Activated CD8-positive, alpha-beta memory T cell treated with anti-CD3 and anti-CD28 coated beads, Interleukin-2, amount 50 U/mL, for 1 hour (primary cell): Measurements from ENCODE around the gene NAP1L5.

Source experiments
- DNase-seq: peaks from one replicate; pipeline ENCODE4 v3.0.0-alpha.2; 2020; ENCODE audit errors: extremely low read depth

Gene NAP1L5

DNA sequence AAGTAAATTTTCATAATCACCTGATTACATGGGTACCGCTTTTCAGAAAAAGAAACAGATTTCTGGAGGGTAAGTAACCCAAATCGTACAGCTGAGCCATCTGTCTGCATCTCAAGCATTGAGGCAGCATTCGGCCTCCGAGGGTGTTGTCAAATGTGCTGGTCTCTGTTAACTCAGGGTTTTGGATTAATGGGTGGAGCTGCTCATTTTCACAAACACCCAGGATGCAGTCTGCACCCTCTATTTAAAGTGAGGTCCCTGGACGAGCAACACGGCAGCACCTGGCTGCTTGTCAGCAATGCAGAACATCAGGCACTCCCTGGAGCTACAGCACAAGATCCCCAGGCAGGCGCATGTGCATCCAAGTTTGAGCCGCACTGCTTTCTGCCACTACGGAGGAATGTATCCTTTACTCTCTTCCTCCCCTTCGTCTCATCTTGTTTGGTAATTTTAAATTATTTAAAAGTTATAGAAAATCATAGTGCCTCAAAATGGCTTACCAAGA lies 24.7 kb upstream of the NAP1L5 start:
- no peak for DNase-seq

DNA sequence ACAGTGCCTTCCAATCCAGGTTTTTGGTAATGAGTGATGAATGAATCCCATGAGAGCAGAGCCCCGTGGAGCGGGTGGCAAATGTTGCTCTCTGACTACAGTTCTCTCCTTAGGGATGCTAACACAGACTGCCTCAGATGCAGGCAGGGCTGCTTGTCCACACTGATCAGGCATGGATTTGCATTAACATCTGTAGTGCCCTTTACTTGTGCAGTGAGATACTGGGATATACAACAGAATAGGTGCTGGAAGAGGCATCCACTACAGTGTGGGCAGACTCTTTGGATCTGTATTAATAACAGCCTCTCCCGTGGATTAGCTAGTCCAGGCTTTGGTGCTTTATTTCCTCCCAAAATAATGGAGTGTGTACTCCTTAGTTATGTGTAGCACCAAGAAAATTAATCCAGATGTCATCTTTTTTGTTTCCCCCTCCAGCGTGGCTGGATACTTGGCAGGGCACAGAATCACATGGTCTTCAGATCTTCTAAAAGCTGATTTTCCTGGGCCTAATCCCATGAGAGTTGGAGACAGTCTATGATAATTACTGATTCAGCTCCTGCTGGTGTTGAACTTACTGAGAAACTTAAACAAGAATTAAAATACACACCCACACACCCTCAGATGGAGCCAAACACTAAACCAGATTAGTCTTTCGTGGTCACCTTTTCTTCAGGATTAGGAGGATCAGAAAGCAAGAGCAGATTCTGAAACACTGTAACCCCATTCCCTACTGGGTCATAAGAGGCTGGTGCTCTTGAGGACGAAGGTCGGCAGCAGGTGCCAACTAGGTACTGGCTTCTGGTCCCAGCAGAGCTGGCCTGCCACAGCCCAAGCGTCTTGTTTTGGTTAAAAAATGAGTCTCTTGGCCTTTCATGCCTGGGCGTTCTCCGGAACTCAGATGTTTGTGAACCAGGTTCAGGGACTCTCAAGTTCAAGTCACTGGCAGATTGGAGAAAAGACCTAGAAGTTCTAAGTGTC lies 23.1 kb upstream of the NAP1L5 start:
- no peak for DNase-seq

DNA sequence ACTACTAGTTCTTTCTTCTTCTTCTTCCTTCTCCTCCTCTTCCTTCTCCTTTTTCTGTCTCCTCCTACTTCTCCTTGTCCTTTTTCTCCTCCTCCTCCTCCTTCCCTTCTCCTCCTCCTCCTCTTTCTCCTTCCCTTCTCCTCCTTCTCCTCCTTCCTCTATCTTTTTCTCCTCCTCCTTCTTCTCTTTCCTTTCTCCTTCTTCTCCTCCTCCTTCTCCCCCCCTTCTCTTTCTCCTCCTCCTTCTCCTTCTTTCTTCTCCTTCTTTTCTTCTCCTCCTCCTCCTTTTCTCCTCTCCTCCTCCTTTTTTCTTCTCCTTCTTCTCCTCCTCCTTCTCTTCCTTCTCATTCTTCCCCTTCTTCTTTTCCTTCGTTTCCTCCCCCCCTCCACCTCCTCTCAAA lies 21.8 kb upstream of the NAP1L5 start:
- no peak for DNase-seq

DNA sequence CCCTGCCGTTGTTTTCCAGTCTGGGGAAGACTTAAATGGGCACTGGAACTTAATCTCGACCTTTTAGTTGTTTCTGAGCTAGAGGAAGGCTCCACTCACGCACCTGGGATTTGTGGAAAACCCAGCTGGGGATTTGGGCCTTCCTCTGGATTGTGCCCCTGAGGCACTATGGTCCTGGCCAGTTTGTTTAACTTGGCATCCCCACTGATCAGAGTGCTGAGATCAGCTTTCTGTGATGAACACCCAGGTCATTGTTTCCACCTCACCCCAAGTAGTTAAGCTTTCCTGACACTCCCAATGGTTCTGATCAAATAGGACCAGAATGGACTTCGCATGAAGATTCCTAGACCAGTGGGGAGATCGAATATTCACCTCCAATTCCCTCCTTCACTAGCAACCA lies 20.5 kb upstream of the NAP1L5 start:
- DNase-seq, result no peak

DNA sequence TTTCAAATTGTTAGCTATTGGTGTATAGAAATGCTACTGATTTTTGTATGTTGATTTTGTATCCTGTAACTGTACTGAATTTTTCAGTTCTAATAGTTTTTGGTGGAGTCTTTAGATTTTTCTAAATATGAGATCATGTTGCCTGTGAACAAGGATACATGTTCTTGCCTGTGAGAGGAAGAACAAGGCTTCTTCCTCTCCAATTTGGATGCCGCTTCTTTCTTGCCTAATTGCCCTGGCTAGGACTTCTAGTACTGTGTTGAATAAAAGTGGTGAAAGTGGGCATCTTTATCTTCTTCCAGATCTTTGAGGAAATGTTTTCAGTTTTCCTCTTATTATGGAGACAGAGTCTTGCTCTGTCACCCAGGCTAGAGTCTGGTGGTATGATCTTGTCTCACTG lies 16.2 kb upstream of the NAP1L5 start:
- no peak for DNase-seq

DNA sequence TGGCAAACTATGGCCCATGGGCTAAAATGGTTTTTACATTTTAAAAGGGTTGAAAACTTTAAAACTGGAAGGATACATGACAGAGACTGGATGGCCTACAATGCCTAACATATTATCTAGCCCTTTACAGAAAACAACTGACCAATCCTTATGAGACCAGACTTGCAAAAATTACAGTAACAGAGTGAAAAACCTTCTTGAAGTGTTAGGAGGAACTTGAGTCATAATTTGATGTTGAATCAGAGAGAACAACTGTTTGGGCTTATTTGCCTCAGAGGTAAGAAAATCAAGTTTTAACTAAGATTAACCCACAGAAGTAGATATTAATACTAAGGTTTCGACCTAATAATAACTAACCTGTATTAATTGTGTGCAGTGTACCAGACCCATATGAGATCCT lies 12.4 kb upstream of the NAP1L5 start:
- no peak for DNase-seq

DNA sequence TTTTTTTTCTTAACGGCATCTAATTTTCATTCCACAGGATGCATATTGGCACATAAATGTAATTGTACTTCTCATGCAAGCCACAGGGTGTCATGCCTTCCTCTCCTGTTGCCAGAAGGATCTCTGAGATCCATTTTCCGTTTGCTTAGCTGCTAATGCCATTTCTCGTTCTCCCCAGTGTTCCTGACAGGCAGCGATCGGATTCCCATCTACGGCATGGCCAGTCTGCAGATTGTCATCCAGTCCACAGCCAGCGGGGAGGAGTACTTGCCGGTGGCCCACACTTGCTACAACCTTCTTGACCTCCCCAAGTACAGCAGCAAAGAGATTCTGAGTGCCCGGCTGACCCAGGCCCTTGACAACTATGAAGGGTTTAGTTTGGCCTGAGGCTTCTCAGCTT lies 8.9 kb upstream of the NAP1L5 start:
- DNase-seq, result no peak

DNA sequence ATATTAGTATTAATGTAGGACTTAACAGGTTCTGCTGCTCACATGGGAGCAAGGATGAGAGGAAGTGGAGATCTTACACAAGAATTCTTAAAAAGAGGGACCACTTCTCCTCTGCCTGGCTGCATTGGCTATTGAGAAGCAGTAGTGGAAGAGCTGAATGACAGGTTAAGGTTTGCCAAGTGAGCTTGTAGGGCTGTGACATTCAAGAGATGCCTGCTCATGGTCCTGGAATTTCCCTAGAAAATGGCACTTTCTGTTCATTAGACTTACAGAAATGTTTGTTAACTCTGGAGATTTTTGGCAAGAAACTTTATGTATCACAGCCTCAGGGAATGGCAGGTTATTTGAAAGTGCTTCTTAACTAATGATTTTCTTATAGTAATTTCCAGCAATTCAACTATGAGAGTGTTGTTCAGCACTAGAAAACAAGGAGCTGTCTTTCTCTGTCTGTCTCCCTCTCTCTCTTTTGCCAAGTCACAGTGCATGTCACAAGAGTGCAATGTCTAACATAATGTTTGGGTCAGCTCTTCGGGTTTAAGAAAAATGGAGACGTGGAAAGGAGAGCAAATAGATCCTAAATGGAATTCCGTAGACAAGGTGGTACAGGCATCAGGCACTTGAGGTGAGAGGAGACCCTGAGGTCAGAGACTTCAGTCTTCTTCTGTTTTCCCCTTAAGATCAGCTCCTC lies 8.3 kb upstream of the NAP1L5 start:
- no peak for DNase-seq

DNA sequence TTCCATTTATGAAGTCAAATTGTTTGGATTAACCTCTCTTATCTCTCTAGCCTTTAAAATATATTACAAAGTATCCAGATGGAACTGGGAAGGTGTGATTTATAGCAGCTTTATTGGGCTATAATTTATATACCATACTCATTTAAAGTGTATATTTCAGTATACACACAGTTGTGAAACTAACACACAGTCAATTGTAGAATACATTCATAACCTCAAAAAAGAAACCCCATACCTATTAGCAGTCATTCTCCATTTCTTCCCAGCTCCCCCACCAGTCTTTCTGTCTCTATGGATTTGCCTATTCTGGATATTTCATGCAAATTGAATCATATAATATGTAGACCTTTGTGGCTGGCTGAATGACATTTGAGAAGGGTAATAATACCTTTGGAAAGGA lies 7.6 kb upstream of the NAP1L5 start:
- DNase-seq, result no peak

DNA sequence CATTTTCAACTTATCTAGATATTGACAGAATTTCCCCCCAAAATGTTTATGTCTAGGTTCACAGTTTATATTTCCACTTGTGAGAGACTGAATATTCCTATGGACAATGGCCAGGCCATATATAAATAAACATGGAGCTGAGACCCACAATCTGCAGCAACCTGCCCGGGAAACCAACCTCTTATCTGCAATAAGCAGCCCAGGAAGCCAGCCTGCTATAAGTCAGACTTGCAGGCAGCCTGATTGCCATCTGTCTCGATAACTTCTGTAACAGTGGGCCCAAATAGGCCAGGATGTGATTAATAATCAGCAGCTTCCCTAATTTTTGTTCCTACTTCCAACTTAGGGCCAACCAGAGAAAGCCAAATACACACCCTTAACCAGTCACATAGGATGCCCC lies 5.2 kb upstream of the NAP1L5 start:
- no peak for DNase-seq

DNA sequence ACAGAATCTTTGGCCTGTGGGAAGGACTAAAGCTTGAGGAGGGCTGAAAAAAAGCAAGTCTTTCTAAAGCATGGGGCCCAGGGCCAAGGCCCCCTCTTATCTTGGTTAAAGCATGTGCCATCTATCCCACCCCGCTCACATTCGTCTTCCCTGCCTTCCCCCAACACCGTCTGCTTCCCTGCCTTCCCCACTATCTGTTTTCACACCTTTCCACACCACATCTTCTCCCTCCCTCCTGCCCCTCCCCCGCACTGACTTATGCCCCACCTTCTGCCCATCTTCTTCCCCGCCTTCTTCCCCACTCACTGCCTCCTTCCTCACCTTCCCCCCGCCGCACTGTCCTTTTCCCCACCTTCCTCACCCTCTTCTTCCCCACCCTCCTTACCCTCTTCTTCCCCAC lies 890 bp upstream of the NAP1L5 start:
- DNase-seq, result no peak

DNA sequence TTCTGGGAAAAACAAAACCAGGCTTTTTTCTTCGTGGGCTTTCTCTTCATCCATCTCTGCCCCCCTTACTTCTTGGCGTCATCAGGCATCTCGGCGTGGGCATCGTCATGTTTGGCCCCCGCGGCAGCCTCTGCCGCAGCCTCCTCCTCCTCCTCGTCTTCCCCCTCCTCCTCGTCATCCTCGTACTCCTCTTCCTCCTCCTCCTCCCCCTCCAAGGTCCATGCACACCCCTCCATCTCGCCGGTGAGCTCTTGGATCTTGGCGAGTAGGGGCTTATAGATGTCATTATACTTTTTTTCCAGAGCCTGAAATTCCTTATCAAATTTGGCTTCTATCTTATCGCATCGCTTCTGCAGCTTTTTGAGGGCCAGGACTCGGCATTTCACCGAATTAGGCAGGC lies 488 bp downstream of the NAP1L5 start:
- DNase-seq, result no peak

DNA sequence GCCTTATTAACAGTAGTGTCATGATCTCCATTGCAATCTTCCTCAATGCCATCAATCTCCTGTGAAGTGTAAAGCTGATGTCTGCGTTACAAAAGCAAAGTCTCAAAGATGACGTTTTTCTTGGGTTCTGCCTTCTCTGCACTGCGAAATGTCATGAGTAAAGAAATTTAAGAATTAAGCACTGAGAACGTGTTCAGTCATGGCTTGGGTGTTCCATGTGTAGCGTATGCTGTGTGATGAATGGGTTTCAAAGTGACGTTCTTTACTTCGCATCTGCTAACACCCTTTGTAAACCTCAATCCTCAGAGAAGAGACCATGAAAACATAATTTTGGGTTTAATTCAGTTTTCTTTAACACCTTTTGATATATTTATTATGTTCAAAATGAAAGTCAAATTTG lies 999 bp downstream of the NAP1L5 start:
- DNase-seq, result no peak

DNA sequence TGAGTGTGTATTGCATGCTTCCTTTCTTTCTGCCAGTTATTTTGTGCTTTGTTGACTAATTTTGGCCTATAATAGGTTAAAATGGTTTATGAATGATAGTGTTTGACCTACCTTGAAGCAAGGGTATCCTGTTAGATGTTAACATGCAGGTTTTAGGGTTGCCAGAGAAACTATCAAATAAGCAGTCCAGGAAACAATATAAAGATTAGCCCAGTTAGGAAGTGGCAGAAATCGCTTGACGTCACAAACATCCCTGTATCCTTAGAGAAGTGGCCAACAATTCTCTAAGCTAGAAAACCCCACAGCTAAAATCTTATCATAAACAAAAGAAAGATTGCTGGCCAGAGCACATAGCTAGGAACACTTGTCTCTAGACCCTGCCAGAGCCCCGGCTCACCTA lies 3.8 kb downstream of the NAP1L5 start:
- DNase-seq, result no peak

DNA sequence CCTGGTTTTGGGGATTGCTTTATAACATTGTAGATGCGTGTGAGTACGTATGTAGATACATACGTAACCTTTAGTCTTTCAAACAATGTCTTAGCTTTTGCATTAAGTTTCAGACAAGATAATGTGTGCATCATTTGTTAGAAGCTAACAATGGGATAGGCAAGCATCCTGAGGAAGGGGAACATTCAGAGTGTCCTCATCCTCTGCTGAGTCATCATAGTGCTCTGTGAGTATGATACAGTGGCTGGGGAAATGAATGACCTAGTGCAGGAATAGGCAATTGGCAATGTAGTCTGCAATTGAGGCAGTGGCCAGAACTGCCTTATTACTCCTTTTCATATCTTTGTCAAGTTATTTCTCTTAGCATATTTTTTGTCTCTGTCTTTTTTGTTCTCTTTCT lies 7.3 kb downstream of the NAP1L5 start:
- no peak for DNase-seq

DNA sequence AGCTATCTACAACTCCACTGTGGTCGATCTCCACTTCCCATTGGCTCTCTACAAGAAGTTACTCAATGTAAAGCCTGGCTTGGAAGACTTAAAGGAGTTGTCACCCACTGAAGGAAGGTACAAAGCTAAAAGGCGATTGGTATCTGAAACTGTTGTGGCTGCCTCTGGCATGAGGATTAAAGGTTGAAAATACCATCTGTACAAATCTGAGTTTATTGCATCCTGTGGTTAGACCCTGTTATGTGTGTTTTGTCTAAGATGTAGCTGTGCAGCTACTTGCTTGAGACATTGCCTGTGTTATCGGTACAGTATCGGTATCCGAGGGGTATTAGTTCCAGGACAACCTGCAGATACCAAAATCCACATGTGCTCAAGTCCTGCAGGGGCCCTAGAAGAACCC lies 16.4 kb downstream of the NAP1L5 start:
- no peak for DNase-seq

DNA sequence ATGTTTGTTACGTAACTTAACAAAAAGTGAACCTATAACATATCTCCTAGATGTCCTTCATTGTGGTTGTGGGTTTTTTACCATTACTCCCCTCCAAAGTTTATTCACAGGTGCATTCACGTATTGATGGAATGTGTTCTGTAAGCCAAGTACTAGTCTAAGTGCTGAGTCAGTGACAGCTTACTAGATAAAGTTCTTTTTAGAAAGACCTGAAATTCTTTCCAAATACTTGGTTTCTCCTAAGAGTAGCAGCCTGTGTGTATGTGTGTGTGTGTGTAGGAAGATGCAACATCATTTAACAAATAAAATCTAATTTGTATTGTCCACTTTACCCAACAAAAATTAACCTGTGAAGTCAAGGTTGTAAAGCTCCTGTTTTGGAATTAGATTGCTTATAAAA lies 22.1 kb downstream of the NAP1L5 start:
- no peak for DNase-seq

DNA sequence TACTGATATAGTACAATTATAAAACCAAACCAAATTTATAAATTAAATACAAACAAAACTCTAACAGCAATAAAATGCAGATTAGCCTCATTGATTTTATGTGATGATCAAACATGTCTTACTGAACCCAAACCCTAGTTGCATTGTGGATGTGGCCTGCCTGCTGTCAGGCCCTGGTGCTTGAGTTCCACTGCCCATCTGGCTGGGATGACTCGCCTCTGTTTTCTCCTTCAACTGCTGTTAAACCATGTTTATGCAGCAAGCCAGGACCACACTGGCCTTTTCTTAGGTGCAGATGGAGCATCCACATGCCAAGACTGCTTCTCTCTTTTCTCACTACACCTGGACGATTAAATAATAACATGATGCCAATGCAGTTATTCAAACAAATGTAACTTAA lies 22.6 kb downstream of the NAP1L5 start:
- DNase-seq, result no peak

DNA sequence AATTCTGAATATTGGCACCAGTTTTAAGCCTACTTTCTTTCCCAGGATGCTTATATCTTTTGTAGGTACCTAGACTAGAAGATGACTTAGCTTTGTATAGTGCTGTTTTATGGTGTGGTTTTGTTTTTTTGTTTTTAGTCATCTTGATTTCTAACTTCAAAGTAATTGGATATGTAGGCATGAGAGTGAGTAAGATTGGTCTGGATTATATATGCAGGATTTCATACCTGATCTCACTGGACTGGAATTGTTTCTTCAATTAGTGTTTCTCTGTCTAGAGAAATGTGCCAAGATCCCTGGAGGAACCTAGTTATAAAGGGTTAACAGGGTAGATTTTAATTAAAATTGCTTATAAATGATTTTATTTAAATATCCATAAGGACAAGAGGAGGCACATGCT lies 23.1 kb downstream of the NAP1L5 start:
- no peak for DNase-seq

DNA sequence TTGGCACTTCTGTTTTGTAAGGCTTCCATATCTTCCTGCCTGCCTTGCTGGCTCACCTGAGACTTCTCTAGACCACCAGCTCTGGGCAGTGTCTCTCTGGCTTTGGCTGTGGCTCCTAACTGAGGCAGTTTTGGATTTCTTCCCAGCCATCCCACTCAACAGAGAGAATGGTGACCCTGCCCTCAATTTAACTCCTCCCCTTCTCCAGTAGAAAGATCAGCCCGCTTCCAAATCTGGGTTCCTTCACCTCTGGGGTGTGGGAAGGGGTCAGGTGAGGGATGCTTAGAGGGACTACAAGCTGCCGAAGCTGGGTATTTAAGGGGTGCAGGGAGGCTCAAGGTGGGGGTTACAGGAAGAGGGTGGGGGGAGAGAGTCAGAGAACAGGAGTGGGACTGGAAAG lies 23.7 kb downstream of the NAP1L5 start:
- DNase-seq, result no peak

DNA sequence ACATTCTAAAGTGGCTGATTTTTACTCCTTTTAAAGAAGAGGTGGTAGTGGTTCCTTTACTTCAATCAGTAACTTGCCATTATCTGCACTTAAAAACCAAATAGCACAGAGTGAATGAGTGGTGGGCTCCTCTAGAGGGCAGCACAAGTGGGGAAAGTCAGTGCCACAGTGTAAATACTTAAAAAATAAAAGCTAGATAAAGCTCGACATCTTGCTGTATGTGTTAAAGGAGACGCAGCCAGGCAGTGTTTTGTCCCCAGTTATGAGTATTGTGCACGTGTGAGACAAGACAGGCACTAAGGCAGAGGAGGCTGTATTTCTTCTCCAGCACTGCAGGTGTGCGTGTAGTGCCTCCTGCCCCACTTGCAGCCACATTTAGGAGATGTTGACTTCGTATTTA lies 24.6 kb downstream of the NAP1L5 start:
- DNase-seq, result no peak

DNA sequence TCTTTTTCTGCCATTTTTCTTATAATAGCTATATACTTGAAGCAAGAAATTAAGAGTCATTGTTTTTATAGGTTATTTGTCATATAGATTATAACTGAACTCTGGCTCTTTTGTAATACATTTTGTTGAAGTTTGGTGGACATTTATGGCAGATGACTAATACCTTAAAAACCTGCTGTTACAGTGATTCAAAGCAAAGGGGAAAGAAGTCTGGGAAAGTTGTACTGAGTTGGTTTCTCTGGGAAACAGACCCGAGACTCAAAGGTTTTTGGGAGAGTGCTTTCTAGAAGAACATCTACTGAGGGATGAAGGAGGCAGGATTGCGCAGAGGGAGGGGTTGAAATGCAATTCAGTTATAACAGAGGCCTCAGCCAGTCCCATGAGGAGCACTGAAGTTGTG lies 35.9 kb downstream of the NAP1L5 start:
- DNase-seq, result no peak
